Measurements from ENCODE around the gene GOLGA6A. TPM values are rescaled to one million over a fixed set of nuclear protein-coding genes. Genes with fewer than 3 reads are reported as not detected.

The GOLGA6A gene
- total RNA-seq, 2 experiments from 2014 or later, result 0.63 to 0.76 TPM

GRCh38 chr15:74124759-74125158, 42.4 kb upstream of the GOLGA6A start:
- H2AFZ ChIP-seq (ENCODE audit: low read length), result no peak overlapping the region
- H3K79me2 ChIP-seq (ENCODE audit: insufficient read depth, low read depth, low read length), result no peaks in the 10 kb centered on the region
- no peak overlapping the region for H3K4me3 ChIP-seq (ENCODE audit: low read depth, low read length, poor library complexity, severe bottlenecking)
- no peak overlapping the region for H3K27ac ChIP-seq (ENCODE audit: low read depth, low read length, poor library complexity, severe bottlenecking)
- H3K36me3 ChIP-seq (ENCODE audit: insufficient read depth, low read length), result no peaks in the 10 kb centered on the region
- H3K9me3 ChIP-seq (ENCODE audit: low read length), result no peaks in the 10 kb centered on the region
- intact Hi-C loops (cut with micrococcal nuclease; ENCODE audit: unreplicated experiment), result loop anchor here (10.0 kb wide), 1 partner anchor 1150 kb away; no protein-coding TSS in a partner anchor
- no peaks in the 10 kb centered on the region for H4K20me1 ChIP-seq (ENCODE audit: insufficient read depth, low read length)
- H3K4me2 ChIP-seq (ENCODE audit: low read length), result no peak overlapping the region
- ChIA-PET CTCF (ENCODE audit: unreplicated experiment) (no interaction called here), POLR2A (no interaction called here)
- DNase-seq (ENCODE audit: low spot score), result no peak
- BruUV-seq (replicated peaks), result no TSS peak
- peaks cover 23% of the 10 kb centered on the region for H3K4me1 ChIP-seq (ENCODE audit: insufficient read depth, low read length, poor library complexity, severe bottlenecking)
- H3K9me2 ChIP-seq (ENCODE audit: insufficient read depth, low read length), result no peaks in the 10 kb centered on the region
- no peak for TF ChIP-seq EZH2phosphoT487 (IDR thresholded peaks at IDR 0.05; ENCODE audit: borderline replicate concordance, low read depth, low read length)
- no peak for TF ChIP-seq CTCF (conservative IDR thresholded peaks at IDR 0.05; ENCODE audit: low read length)

DNA sequence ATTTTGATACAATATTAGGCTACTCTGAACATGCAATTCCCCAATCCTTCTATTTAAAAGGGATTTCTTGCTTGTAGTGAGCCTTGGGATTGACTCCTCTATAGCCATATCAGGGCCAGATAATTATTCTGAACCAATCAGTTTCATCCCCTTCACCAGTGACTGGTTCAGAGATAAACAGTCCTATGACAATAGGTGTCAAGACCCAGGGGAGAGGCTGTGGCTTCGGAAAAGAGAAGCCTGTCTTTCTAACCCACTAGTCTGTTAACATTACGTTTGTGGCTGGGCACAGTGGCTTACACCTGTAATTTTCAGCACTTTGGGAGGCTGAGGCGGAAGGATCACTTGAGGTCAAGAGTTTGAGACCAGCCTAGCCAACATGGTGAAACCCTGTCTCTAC, 41.8 kb upstream of the GOLGA6A start:
- Histone ChIP-seq H2AFZ (ENCODE audit: low read length) (no peak overlapping the region), H3K36me3 (ENCODE audit: insufficient read depth, low read length) (no peaks in the 10 kb centered on the region), H3K27ac (ENCODE audit: low read depth, low read length, poor library complexity, severe bottlenecking) (no peak overlapping the region), H3K79me2 (ENCODE audit: insufficient read depth, low read depth, low read length) (no peaks in the 10 kb centered on the region), H3K4me3 (ENCODE audit: low read depth, low read length, poor library complexity, severe bottlenecking) (no peak overlapping the region), H3K9me3 (ENCODE audit: low read length) (no peaks in the 10 kb centered on the region), H3K4me2 (ENCODE audit: low read length) (peak overlapping the region; percentile 56; the same call in 1 of the 2 replicates), H3K4me1 (ENCODE audit: insufficient read depth, low read length, poor library complexity, severe bottlenecking) (peaks cover 23% of the 10 kb centered on the region), H3K9me2 (ENCODE audit: insufficient read depth, low read length) (no peaks in the 10 kb centered on the region), H4K20me1 (ENCODE audit: insufficient read depth, low read length) (no peaks in the 10 kb centered on the region)
- BruUV-seq (replicated peaks), result no TSS peak
- intact Hi-C loops (cut with micrococcal nuclease; ENCODE audit: unreplicated experiment), result loop anchor here (10.0 kb wide), 1 partner anchor 1151 kb away; no protein-coding TSS in a partner anchor
- ChIA-PET CTCF (ENCODE audit: unreplicated experiment) (no interaction called here), POLR2A (no interaction called here)
- DNase-seq (ENCODE audit: low spot score), result no peak
- TF ChIP-seq EZH2phosphoT487 (IDR thresholded peaks at IDR 0.05; ENCODE audit: borderline replicate concordance, low read depth, low read length) (no peak), CTCF (conservative IDR thresholded peaks at IDR 0.05; ENCODE audit: low read length) (no peak)

DNA sequence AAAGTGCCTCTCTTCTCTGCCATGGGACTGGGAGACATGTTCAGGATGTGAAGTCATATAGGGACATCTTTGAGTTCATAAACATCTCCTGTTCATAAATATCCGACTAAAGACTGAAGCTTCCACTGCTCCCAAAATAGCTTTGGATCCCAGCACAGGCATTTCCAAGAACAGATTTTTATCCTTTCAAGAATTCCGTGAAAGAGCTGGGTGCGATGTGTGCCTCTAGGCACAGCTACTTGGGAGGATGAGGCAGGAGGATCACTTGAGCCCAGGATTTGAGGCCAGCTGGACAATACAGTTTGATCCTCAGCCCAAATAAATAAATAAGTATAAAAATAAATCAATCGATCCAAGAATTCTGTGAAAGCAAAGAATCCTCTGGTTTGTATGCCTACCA, 41.3 kb upstream of the GOLGA6A start:
- Histone ChIP-seq H3K9me3 (ENCODE audit: low read length) (no peaks in the 10 kb centered on the region), H3K79me2 (ENCODE audit: insufficient read depth, low read depth, low read length) (no peaks in the 10 kb centered on the region), H3K4me3 (ENCODE audit: low read depth, low read length, poor library complexity, severe bottlenecking) (peak overlapping the region; percentile 33), H2AFZ (ENCODE audit: low read length) (no peak overlapping the region; the same call in 1 of the 2 replicates), H3K27ac (ENCODE audit: low read depth, low read length, poor library complexity, severe bottlenecking) (peak overlapping the region; percentile 78), H3K36me3 (ENCODE audit: insufficient read depth, low read length) (no peaks in the 10 kb centered on the region), H3K9me2 (ENCODE audit: insufficient read depth, low read length) (no peaks in the 10 kb centered on the region), H4K20me1 (ENCODE audit: insufficient read depth, low read length) (no peaks in the 10 kb centered on the region), H3K4me1 (ENCODE audit: insufficient read depth, low read length, poor library complexity, severe bottlenecking) (peaks cover 23% of the 10 kb centered on the region), H3K4me2 (ENCODE audit: low read length) (peak overlapping the region; percentile 56)
- intact Hi-C loops (cut with micrococcal nuclease; ENCODE audit: unreplicated experiment), result loop anchor here (10.0 kb wide), 1 partner anchor 1151 kb away; no protein-coding TSS in a partner anchor
- POLR2A ChIA-PET, result no interaction called here
- no TSS peak for BruUV-seq (replicated peaks)
- no peak for TF ChIP-seq EZH2phosphoT487 (IDR thresholded peaks at IDR 0.05; ENCODE audit: borderline replicate concordance, low read depth, low read length)
- TF ChIP-seq CTCF (conservative IDR thresholded peaks at IDR 0.05; ENCODE audit: low read length), result no peak
- DNase-seq (ENCODE audit: low spot score), result no peak
- CTCF ChIA-PET (ENCODE audit: unreplicated experiment), result no interaction called here

All from OCI-LY7 (cell line).